RCC 7860 (cell line): ENCODE measurements around the gene SYT2.
"Not testable (repeated sequence)": the region's sequence is repeated elsewhere in the genome, so short reads cannot be mapped to it uniquely, and the experiment has no call there.

Experiments used
- DNase-seq: peaks from one replicate; pipeline ENCODE4 v3.0.0-alpha.2; 2015; ENCODE audit warnings: low spot score
- FAIRE-seq: peaks from 2 replicates; lab custom pipeline; 2012; peaks lifted over from hg19 to GRCh38; lab: Jason Lieb, UNC

The SYT2 gene

GRCh38 chr1:202644219-202645096, 65.8 kb downstream of the SYT2 start:
- DNase-seq (no peak), FAIRE-seq (no peak)

- FAIRE-seq (no peak), DNase-seq (no peak)
Observed at GRCh38 chr1:202643397-202644218, 66.6 kb downstream of the SYT2 start.

GRCh38 chr1:202642619-202643291, 67.5 kb downstream of the SYT2 start:
- FAIRE-seq: no peak
- DNase-seq: no peak

GRCh38 chr1:202642212-202642611, 68.0 kb downstream of the SYT2 start:
- FAIRE-seq: no peak

GRCh38 chr1:202639500-202639899, 70.8 kb downstream of the SYT2 start:
- DNase-seq: no peak

More at GRCh38 chr1:202642212-202642611, 68.0 kb downstream of the SYT2 start:
- DNase-seq: no peak

GRCh38 chr1:202638701-202639305, 71.5 kb downstream of the SYT2 start:
- DNase-seq, FAIRE-seq: not testable (repeated sequence)

More at GRCh38 chr1:202639500-202639899, 70.8 kb downstream of the SYT2 start:
- FAIRE-seq: no peak

GRCh38 chr1:202638019-202638700, 72.1 kb downstream of the SYT2 start:
- FAIRE-seq (no peak), DNase-seq (no peak)

- not testable (repeated sequence) for FAIRE-seq, DNase-seq
Observed at GRCh38 chr1:202637321-202638018, 72.8 kb downstream of the SYT2 start.

GRCh38 chr1:202636171-202636570, 74.1 kb downstream of the SYT2 start:
- not testable (repeated sequence) for DNase-seq, FAIRE-seq

- no peak for DNase-seq
- FAIRE-seq: no peak
Observed at GRCh38 chr1:202632241-202632640, 78.0 kb downstream of the SYT2 start.

GRCh38 chr1:202631076-202631923, 79.0 kb downstream of the SYT2 start:
- no peak for DNase-seq
- no peak for FAIRE-seq

- no peak for DNase-seq
- no peak for FAIRE-seq
Observed at GRCh38 chr1:202630541-202630940, 79.7 kb downstream of the SYT2 start.

GRCh38 chr1:202630096-202630495, 80.2 kb downstream of the SYT2 start:
- DNase-seq, FAIRE-seq: not testable (repeated sequence)

- not testable (repeated sequence) for FAIRE-seq, DNase-seq
Observed at GRCh38 chr1:202629257-202629811, 80.9 kb downstream of the SYT2 start.

- no peak for DNase-seq
- FAIRE-seq: no peak
Observed at GRCh38 chr1:202628646-202629215, 81.5 kb downstream of the SYT2 start.

GRCh38 chr1:202627841-202628565, 82.3 kb downstream of the SYT2 start:
- FAIRE-seq: no peak

GRCh38 chr1:202627036-202627435, 83.2 kb downstream of the SYT2 start:
- not testable (repeated sequence) for DNase-seq, FAIRE-seq

More at GRCh38 chr1:202627841-202628565, 82.3 kb downstream of the SYT2 start:
- no peak for DNase-seq
